ENCODE data around the gene LILRA6. TPM values are rescaled to one million over a fixed set of nuclear protein-coding genes. Genes with fewer than 3 reads are reported as not detected.
"Not testable (repeated sequence)": the region's sequence is repeated elsewhere in the genome, so short reads cannot be mapped to it uniquely, and the experiment has no call there.

Gene LILRA6
- total RNA-seq, 1 donor from 2014 or later = 1.5 TPM

DNA sequence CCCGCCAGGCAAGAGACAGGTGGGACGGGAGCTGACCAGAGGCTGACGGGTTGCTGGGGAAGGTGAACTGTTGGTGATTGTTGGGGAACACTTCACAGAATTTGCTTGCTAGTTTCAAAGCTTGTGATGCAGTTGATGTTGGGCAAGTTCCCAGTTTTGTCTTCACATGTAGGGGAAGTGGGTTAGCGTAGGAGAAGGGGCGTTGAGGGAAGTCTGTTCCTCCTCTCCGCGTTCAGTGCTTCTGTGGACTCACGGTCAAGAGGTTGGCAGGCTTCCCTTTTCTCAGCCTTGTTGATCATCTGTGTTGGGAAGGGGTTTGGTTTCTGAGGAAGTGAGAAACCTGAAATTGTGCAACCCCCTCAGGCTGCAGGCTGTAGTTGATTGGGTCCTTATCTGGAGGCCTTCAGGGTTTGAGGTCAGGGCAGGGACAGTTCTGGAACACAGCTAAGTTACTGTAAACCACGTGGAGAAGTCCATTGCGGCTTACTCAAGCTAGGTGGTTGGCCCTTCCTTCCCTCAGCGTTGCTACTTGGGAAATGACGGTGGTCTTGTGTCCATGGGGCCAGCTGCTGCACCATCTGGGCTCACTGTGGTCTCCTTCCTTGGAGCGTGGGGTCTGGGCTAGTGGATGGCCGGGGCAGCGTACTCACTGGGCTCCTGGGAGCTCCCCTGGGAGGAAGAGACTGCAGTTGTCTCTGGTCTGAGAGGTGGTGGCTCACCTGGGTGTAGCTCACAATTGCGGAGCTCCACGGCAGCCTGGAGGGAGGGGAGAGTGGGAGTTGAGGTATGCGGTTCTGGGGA, 34.4 kb downstream of the LILRA6 start:
- TF ChIP-seq POLR2AphosphoS5 (IDR thresholded peaks at IDR 0.05; ENCODE audit: insufficient read depth in 1 of 2, low read depth in 1 of 2) (no peak), CTCF (IDR thresholded peaks at IDR 0.05) (no peak), POLR2A (IDR thresholded peaks at IDR 0.05) (no peak)
- Histone ChIP-seq H3K4me3 (no peak overlapping the region), H3K36me3 (peaks cover 0 to 52% of the 10 kb centered on the region in 2 donors), H3K27ac (peak overlapping the region; percentile 81), H3K4me1 (peaks cover 63% of the 10 kb centered on the region), H3K9me3 (no peaks in the 10 kb centered on the region), H3K27me3 (no peaks in the 10 kb centered on the region)
- intact Hi-C loops (cut with DNase I) = no loop called here
- no peak for DNase-seq (ENCODE audit: extremely low spot score in 2 of 2)

GRCh38 chr19:54207676-54207982, 35.0 kb downstream of the LILRA6 start:
- Histone ChIP-seq H3K4me1 (peaks cover 69% of the 10 kb centered on the region), H3K27me3 (no peaks in the 10 kb centered on the region), H3K4me3 (no peak overlapping the region), H3K36me3 (peaks cover 0 to 57% of the 10 kb centered on the region in 2 donors), H3K9me3 (no peaks in the 10 kb centered on the region), H3K27ac (peak overlapping the region; percentile 29)
- no peak for DNase-seq (ENCODE audit: extremely low spot score in 2 of 2)
- TF ChIP-seq POLR2A (IDR thresholded peaks at IDR 0.05) = no peak
- TF ChIP-seq POLR2AphosphoS5 (IDR thresholded peaks at IDR 0.05; ENCODE audit: insufficient read depth in 1 of 2, low read depth in 1 of 2) = no peak
- no peak for TF ChIP-seq CTCF (IDR thresholded peaks at IDR 0.05)
- intact Hi-C loops (cut with DNase I) = no loop called here

DNA sequence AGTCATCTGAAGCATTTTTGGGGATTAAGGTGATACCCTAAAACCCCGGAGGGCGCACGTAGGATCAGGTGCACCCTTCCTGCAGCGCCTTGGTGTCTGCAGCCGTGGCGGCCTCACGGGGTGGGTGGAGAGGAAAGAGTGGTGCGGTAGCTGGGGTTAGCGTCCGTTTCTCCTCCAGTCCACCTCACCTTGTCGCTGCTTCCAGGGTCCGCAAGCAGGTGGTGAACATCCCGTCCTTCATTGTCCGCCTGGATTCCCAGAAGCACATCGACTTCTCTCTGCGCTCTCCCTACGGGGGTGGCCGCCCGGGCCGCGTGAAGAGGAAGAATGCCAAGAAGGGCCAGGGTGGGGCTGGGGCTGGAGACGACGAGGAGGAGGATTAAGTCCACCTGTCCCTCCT, 35.4 kb downstream of the LILRA6 start:
- DNase-seq (ENCODE audit: extremely low spot score in 2 of 2); intact Hi-C loops (cut with DNase I); H3K27me3 ChIP-seq; H3K4me3 ChIP-seq; H3K9me3 ChIP-seq: not testable (repeated sequence)
- H3K36me3 ChIP-seq = peaks cover 0 to 62% of the 10 kb centered on the region in 2 donors
- peak overlapping the region; percentile 29 for H3K27ac ChIP-seq
- peaks cover 73% of the 10 kb centered on the region for H3K4me1 ChIP-seq

DNA sequence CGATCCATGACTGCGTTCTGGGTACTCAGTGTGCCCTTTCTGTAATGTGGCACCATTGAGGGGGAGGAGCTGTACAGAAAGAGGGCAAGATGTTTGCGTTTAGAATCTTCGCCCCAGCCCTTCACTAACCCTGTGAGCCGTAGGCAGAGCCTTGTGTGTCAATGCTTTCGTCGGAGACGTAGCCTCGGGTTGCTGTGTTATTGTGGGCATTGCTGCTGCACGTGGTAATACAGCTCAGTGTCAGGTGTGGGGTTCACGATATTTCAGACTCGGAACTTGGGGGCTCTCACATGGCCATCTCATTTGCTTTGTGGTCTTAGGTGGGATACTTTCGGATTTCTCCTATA, 35.8 kb downstream of the LILRA6 start:
- Histone ChIP-seq H3K4me1 (peaks cover 77% of the 10 kb centered on the region), H3K27me3 (no peaks in the 10 kb centered on the region), H3K9me3 (no peaks in the 10 kb centered on the region), H3K4me3 (no peak overlapping the region), H3K36me3 (peaks cover 0 to 64% of the 10 kb centered on the region in 2 donors), H3K27ac (no peak overlapping the region)
- TF ChIP-seq POLR2AphosphoS5 (IDR thresholded peaks at IDR 0.05; ENCODE audit: insufficient read depth in 1 of 2, low read depth in 1 of 2) (no peak), CTCF (IDR thresholded peaks at IDR 0.05) (no peak), POLR2A (IDR thresholded peaks at IDR 0.05) (no peak)
- intact Hi-C loops (cut with DNase I) = no loop called here
- DNase-seq (ENCODE audit: extremely low spot score in 2 of 2) = no peak

GRCh38 chr19:54206030-54206830, 36.4 kb downstream of the LILRA6 start:
- Histone ChIP-seq H3K4me1 (peaks cover 82% of the 10 kb centered on the region), H3K4me3 (no peak overlapping the region), H3K27ac (no peak overlapping the region), H3K36me3 (peaks cover 0 to 68% of the 10 kb centered on the region in 2 donors), H3K9me3 (no peaks in the 10 kb centered on the region), H3K27me3 (no peaks in the 10 kb centered on the region)
- TF ChIP-seq POLR2A (IDR thresholded peaks at IDR 0.05) (no peak), POLR2AphosphoS5 (IDR thresholded peaks at IDR 0.05; ENCODE audit: insufficient read depth in 1 of 2, low read depth in 1 of 2) (no peak), CTCF (IDR thresholded peaks at IDR 0.05) (no peak)
- no peak for DNase-seq (ENCODE audit: extremely low spot score in 2 of 2)
- intact Hi-C loops (cut with DNase I) = no loop called here

Data from vagina (tissue), 2 donors.